Measurements from ENCODE around the gene TTC33. TPM values are rescaled to one million over a fixed set of nuclear protein-coding genes. Genes with fewer than 3 reads are reported as not detected.
"Not testable (repeated sequence)": the region's sequence is repeated elsewhere in the genome, so short reads cannot be mapped to it uniquely, and the experiment has no call there.

Gene TTC33
- 14.5 TPM for polyA plus RNA-seq

- Mint-ChIP-seq H3K27ac (no peak within 1 kb of the TSS), H3K27me3 (no peaks in the 10 kb centered on the region), H3K36me3 (peaks cover 6% of the 10 kb centered on the region), H3K4me3 (no peak within 1 kb of the TSS), H3K9me3 (no peaks in the 10 kb centered on the region), H3K4me1 (peaks cover 8 to 16% (median 15%) of the 10 kb centered on the region in 3 donors)
These were observed at the start of gene TTC33 for GRCh38 chr5:40755407-40756365. TTC33 (minus strand) TSS chr5:40755961; CDS start chr5:40747018, 8,943 bp downstream.

- no peaks in the 10 kb centered on the region for H3K27me3 Mint-ChIP-seq
- H3K9me3 Mint-ChIP-seq, result no peaks in the 10 kb centered on the region
- peak overlapping the region; percentile 3 to 86 (median 71) for H3K4me3 Mint-ChIP-seq
- peaks cover 8 to 19% (median 12%) of the 10 kb centered on the region in 3 donors for H3K4me1 Mint-ChIP-seq
- no peaks in the 10 kb centered on the region for H3K36me3 Mint-ChIP-seq
- H3K27ac Mint-ChIP-seq, result peak overlapping the region in 1 of 3 donors; percentile 52
These were observed 46.2 kb upstream of the TTC33 start for GRCh38 chr5:40801771-40802562.

GRCh38 chr5:40799258-40799657 lies 43.5 kb upstream of the TTC33 start:
- no peaks in the 10 kb centered on the region for H3K27me3 Mint-ChIP-seq
- no peaks in the 10 kb centered on the region for H3K9me3 Mint-ChIP-seq
- H3K36me3 Mint-ChIP-seq, result no peaks in the 10 kb centered on the region
- H3K27ac Mint-ChIP-seq, result peak overlapping the region in 2 of 3 donors; percentile 87 to 91
- H3K4me3 Mint-ChIP-seq, result peak overlapping the region; percentile 90 to 98 (median 94)
- H3K4me1 Mint-ChIP-seq, result peaks cover 21 to 35% (median 27%) of the 10 kb centered on the region in 3 donors

DNA sequence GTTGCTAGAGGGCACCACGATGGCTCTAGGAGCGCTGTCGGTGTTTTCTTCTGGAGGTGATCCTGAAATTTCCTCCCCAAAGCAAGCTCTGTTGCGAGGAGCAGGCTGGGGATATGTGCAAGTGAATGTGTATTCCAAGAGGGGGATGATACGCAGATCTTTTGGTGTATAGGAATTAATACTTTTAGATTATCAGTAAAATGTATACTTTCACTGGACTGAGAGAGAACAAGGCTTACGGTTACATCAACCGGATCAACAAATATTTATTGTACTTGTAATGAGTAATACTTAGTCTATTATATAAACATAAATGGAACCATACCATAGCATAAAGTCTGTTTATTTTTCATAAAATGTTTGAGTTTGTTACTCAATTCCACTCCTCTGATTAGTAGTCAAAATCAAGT lies 43.0 kb upstream of the TTC33 start:
- peak overlapping the region; percentile 87 to 95 (median 91) for H3K27ac Mint-ChIP-seq
- peaks cover 2% of the 10 kb centered on the region for H3K36me3 Mint-ChIP-seq
- peak overlapping the region; percentile 90 to 98 (median 94) for H3K4me3 Mint-ChIP-seq
- peaks cover 25 to 40% (median 30%) of the 10 kb centered on the region in 3 donors for H3K4me1 Mint-ChIP-seq
- H3K9me3 Mint-ChIP-seq, result no peaks in the 10 kb centered on the region
- H3K27me3 Mint-ChIP-seq, result no peaks in the 10 kb centered on the region

- Mint-ChIP-seq H3K9me3 (no peaks in the 10 kb centered on the region), H3K4me3 (peak within 1 kb of the TSS; percentile 90 to 98 (median 95)), H3K36me3 (peaks cover 2% of the 10 kb centered on the region), H3K4me1 (peaks cover 31 to 44% (median 36%) of the 10 kb centered on the region in 3 donors), H3K27me3 (no peaks in the 10 kb centered on the region), H3K27ac (peak within 1 kb of the TSS; percentile 87 to 96 (median 91))
These were observed 42.4 kb upstream of the TTC33 start, which contains the start of gene PRKAA1 for GRCh38 chr5:40798012-40798800. PRKAA1 (minus strand) TSS chr5:40798374; CDS start chr5:40798189, 185 bp downstream.

DNA sequence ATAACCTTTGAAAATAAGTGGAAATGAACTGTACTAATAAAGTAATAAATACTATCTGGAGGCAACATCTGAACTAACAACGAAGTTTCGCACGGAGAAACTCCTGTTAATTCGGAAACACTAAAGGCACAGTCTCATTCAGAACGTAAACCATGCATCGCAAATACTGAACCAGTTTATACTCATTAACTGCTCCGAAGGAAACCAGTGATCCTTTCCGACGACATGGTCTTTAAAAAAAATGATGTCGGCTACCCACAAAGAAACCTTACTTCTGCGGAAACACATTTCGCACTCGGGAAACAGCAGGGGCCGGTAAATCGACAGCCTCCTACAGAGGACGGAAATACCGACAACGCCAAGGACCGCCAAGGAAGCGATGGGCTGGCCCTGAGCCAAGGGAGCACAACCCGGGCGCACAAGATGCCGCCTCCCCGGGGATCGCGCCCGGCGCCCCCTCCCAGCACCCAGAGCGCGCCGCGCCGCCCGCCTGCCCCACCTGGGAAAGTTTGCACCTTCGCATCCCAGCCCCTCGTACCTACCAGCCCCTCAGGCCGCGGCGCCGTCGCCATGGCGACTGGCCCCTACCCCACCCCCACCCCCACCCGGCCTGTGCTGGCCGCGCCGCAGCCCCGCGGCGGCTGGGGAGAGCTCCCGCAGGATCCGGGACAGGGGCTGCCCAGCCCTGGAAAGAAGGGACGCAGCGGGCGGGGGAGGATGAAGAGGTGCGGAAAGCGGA lies 41.7 kb upstream of the TTC33 start:
- Mint-ChIP-seq H3K27ac (peak overlapping the region; percentile 87 to 96 (median 91)), H3K4me1 (peaks cover 33 to 46% (median 39%) of the 10 kb centered on the region in 3 donors), H3K9me3 (no peaks in the 10 kb centered on the region)

DNA sequence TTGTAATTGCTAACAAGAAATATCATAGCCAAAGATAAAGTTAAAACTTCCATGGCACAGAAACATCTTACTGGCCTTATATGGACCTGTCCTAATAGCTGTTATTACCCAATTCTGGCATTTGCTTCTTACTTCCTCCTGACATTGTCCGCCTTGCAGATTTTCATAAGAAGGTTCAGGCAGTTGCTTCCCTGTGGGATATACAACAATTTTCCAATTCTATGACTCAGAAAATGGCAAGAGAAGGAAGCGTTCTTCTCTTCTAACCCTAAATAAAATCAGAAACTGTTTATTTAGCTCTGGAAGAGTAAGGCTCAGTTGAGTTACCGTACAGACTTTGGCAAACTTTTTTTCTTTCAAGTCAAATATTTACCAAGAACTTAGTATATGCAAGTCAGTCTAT lies 40.7 kb upstream of the TTC33 start:
- H3K4me3 Mint-ChIP-seq, result peak overlapping the region; percentile 36 to 98 (median 94)
- H3K27ac Mint-ChIP-seq, result peak overlapping the region in 1 of 3 donors; percentile 27
- H3K9me3 Mint-ChIP-seq, result no peaks in the 10 kb centered on the region
- H3K27me3 Mint-ChIP-seq, result no peaks in the 10 kb centered on the region
- peaks cover 2% of the 10 kb centered on the region for H3K36me3 Mint-ChIP-seq
- peaks cover 31 to 46% (median 42%) of the 10 kb centered on the region in 3 donors for H3K4me1 Mint-ChIP-seq

More for the DNA sequence above, 41.7 kb upstream of the TTC33 start:
- Mint-ChIP-seq H3K27me3 (no peaks in the 10 kb centered on the region), H3K36me3 (peaks cover 2% of the 10 kb centered on the region), H3K4me3 (peak overlapping the region; percentile 90 to 98 (median 95))

DNA sequence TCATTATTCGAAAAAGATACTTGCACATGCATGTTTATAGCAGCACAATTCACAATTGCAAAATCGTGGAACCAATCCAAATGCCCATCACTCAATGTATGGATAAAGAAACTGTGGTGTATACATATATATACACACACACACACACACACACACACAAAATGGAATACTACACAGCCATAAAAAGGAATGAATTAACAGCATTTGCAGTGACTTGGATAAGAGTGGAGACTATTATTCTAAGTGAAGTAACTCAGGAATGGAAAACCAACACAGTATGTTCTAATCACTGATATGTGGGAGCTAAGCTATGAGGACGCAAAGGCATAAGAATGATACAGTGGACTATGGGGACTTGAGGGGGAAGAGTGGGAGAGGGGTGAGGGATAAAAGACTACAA lies 39.1 kb upstream of the TTC33 start:
- not testable (repeated sequence) for H3K9me3 Mint-ChIP-seq, H3K36me3 Mint-ChIP-seq, H3K27ac Mint-ChIP-seq, H3K27me3 Mint-ChIP-seq
- Mint-ChIP-seq H3K4me1 (peaks cover 31 to 53% (median 50%) of the 10 kb centered on the region in 3 donors), H3K4me3 (peak overlapping the region in 2 of 4 donors; percentile 34 to 43)

DNA sequence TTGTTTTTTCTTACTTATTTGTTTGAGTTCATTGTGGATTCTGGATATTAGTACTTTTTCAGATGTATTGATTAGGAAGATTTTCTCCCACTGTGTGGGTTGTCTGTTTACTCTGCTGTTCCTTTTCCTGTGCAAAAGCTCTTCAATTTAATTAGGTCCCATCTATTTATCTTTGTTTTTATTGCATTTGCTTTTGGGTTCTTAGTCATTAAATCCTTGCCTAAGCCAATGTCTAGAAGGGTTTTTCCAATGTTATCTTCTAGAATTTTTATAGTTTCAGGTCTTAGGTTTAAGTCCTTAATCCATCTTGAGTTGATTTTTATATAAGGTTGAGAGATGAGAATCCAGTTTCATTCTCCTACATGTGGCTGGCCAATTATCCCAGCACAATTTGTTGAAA lies 38.6 kb upstream of the TTC33 start:
- not testable (repeated sequence) for H3K27me3 Mint-ChIP-seq, H3K36me3 Mint-ChIP-seq, H3K9me3 Mint-ChIP-seq, H3K27ac Mint-ChIP-seq
- Mint-ChIP-seq H3K4me1 (peaks cover 30 to 53% (median 51%) of the 10 kb centered on the region in 3 donors), H3K4me3 (peak overlapping the region in 1 of 4 donors; percentile 3)

DNA sequence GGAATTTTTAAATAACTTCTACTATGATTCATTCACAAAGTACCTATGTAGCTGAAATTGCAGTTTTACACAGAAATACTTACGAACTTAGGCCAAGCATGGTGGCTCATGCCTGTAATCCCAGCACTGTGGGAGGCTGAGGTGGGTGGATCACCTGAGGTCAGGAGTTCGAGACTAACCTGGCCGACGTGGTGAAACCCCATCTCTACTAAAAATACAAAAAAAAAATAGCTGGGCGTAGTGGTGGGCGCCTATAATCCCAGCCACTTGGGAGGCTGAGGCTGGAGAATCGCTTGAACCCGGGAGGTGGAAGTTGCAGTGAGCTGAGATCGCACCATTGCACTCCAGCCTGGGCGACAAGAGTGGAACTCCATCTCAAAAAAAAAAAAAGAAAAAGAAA lies 36.9 kb upstream of the TTC33 start:
- not testable (repeated sequence) for H3K9me3 Mint-ChIP-seq

GRCh38 chr5:40791715-40792139 lies 36.0 kb upstream of the TTC33 start:
- Mint-ChIP-seq H3K4me1 (peaks cover 27 to 53% (median 52%) of the 10 kb centered on the region in 3 donors), H3K27me3 (no peaks in the 10 kb centered on the region), H3K9me3 (no peaks in the 10 kb centered on the region), H3K36me3 (peaks cover 11% of the 10 kb centered on the region), H3K27ac (no peak overlapping the region), H3K4me3 (no peak overlapping the region)

More for the DNA sequence above, 36.9 kb upstream of the TTC33 start:
- Mint-ChIP-seq H3K36me3 (peaks cover 11% of the 10 kb centered on the region), H3K4me1 (peaks cover 28 to 58% (median 56%) of the 10 kb centered on the region in 3 donors), H3K27ac (peak overlapping the region in 1 of 3 donors; percentile 63)
- not testable (repeated sequence) for H3K27me3 Mint-ChIP-seq, H3K4me3 Mint-ChIP-seq

- H3K4me1 Mint-ChIP-seq, result peaks cover 30 to 52% (median 47%) of the 10 kb centered on the region in 3 donors
- H3K4me3 Mint-ChIP-seq, result peak overlapping the region in 2 of 4 donors; percentile 45 to 58
- H3K27me3 Mint-ChIP-seq, result no peaks in the 10 kb centered on the region
- no peaks in the 10 kb centered on the region for H3K9me3 Mint-ChIP-seq
- no peak overlapping the region for H3K27ac Mint-ChIP-seq
- peaks cover 11% of the 10 kb centered on the region for H3K36me3 Mint-ChIP-seq
These were observed 35.3 kb upstream of the TTC33 start for GRCh38 chr5:40790947-40791593.

DNA sequence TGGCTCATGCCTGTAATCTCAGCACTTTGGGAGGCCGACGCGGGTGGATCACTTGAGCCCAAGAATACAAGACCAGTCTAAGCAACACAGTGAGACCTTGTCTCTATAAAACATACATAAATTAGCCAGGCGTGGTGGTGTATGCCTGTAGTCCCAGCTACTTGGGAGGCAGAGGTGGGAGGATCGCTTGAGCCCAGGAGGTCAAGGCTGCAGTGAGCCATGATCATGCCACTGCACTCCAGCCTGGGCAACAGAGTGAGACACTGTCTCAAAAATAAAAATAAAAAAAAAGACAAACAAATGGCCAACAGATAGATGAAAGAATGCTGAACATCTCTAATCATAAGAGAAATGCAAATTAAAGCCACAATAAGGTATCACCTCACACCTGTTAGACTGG lies 33.2 kb upstream of the TTC33 start:
- Mint-ChIP-seq H3K4me3 (peak overlapping the region in 1 of 4 donors; percentile 58), H3K4me1 (peaks cover 31 to 48% (median 40%) of the 10 kb centered on the region in 3 donors)
- H3K27ac Mint-ChIP-seq, H3K36me3 Mint-ChIP-seq, H3K27me3 Mint-ChIP-seq, H3K9me3 Mint-ChIP-seq: not testable (repeated sequence)
